WTC11 (cell line): ENCODE measurements around the gene SULT1A2. TPM values are rescaled to one million over a fixed set of nuclear protein-coding genes. Genes with fewer than 3 reads are reported as not detected.

Experiments used
- ATAC-seq: fragments of 200-7000 bp; cut with Tn5 transposase; 2 replicates; pipeline ENCODE4 v1.10.0; 2021; ENCODE audit warnings: mild to moderate bottlenecking, moderate library complexity
- CTCF ChIA-PET: fragments of 300-600 bp; sonication (Branson Sonifier 250); formaldehyde crosslinking; loops from one replicate; lab custom pipeline; 2021; ENCODE audit warnings: antibody characterized with exemption; lab: Charles Lee
- POLR2A ChIA-PET: fragments of 350-600 bp; sonication (Branson Sonifier 250); formaldehyde crosslinking; loops from one replicate; lab custom pipeline; 2021; ENCODE audit warnings: antibody characterized with exemption; lab: Charles Lee
- DNase-seq: peaks from one replicate; pipeline ENCODE4 v3.0.0; 2021; ENCODE audit warnings: low spot score
- H3K27ac Mint-ChIP-seq: 2 replicates; pipeline ENCODE4 v1.8.0; 2021; ENCODE audit warnings: mixed read lengths
- H3K27me3 Mint-ChIP-seq: 2 replicates; pipeline ENCODE4 v1.8.0; 2021; ENCODE audit warnings: low read depth, mild to moderate bottlenecking, moderate library complexity, mixed read lengths
- H3K36me3 Mint-ChIP-seq: 2 replicates; pipeline ENCODE4 v1.8.0; 2021; ENCODE audit warnings: mixed read lengths
- H3K4me1 Mint-ChIP-seq: 2 replicates; pipeline ENCODE4 v1.8.0; 2022; ENCODE audit warnings: mixed read lengths
- H3K4me3 Mint-ChIP-seq: 2 replicates; pipeline ENCODE4 v1.8.0; 2021; ENCODE audit warnings: mild to moderate bottlenecking, moderate library complexity, mixed read lengths
- H3K9me3 Mint-ChIP-seq: 2 replicates; pipeline ENCODE4 v1.8.0; 2021; ENCODE audit warnings: mixed read lengths
- CBFB ChIP-seq: sonication (generic); formaldehyde crosslinking; IDR thresholded peaks from 2 replicates; pipeline ENCODE4 v1.8.1; 2022; ENCODE audit warnings: mild to moderate bottlenecking, low read depth, missing genetic modification reagents
- ELF4 ChIP-seq: sonication (generic); formaldehyde crosslinking; IDR thresholded peaks from 2 replicates; pipeline ENCODE4 v1.8.1; 2022; ENCODE audit warnings: low read depth, mild to moderate bottlenecking, moderate library complexity, missing genetic modification reagents
- FOXK1 ChIP-seq: sonication (generic); formaldehyde crosslinking; IDR thresholded peaks from 2 replicates; pipeline ENCODE4 v1.8.0; 2022; ENCODE audit warnings: mild to moderate bottlenecking, moderate library complexity, missing genetic modification reagents
- FOXP1 ChIP-seq: sonication (generic); formaldehyde crosslinking; IDR thresholded peaks from 2 replicates; pipeline ENCODE4 v1.8.0; 2022; ENCODE audit warnings: missing genetic modification reagents, mild to moderate bottlenecking, moderate library complexity, borderline replicate concordance
- GTF2I ChIP-seq: fragments of 250-450 bp; sonication (Bioruptor Pico); conservative IDR thresholded peaks from 2 replicates; pipeline ENCODE4 v1.4.0; 2021; ENCODE audit warnings: mild to moderate bottlenecking
- KAT7 ChIP-seq: sonication (generic); formaldehyde crosslinking; IDR thresholded peaks from 2 replicates; pipeline ENCODE4 v1.8.1; 2023; ENCODE audit warnings: missing genetic modification reagents, mild to moderate bottlenecking, borderline replicate concordance
- NFYB ChIP-seq: sonication (generic); formaldehyde crosslinking; conservative IDR thresholded peaks from 2 replicates; pipeline ENCODE4 v1.8.0; 2022; ENCODE audit warnings: low read depth, missing genetic modification reagents
- SOX15 ChIP-seq: fragments of 250-450 bp; sonication (Bioruptor Pico); IDR thresholded peaks from 2 replicates; pipeline ENCODE4 v1.9.0; 2021; ENCODE audit warnings: mild to moderate bottlenecking
- TEAD1 ChIP-seq: sonication (generic); formaldehyde crosslinking; IDR thresholded peaks from 2 replicates; pipeline ENCODE4 v1.8.0; 2022; ENCODE audit warnings: mild to moderate bottlenecking, missing genetic modification reagents
- ZNF138 ChIP-seq: sonication (generic); formaldehyde crosslinking; conservative IDR thresholded peaks from 2 replicates; pipeline ENCODE4 v1.8.1; 2022; ENCODE audit warnings: mild to moderate bottlenecking, moderate library complexity, missing genetic modification reagents
- total RNA-seq: library from RNA; stranded (reverse); gene quantifications from 3 replicates; pipeline ENCODE4 v1.2.3, GENCODE V29; 2021
- TF ChIP-seq, protein P1 (sequence below): fragments of 250-450 bp; sonication (Bioruptor Pico); conservative IDR thresholded peaks from 2 replicates; pipeline ENCODE4 v1.9.0; 2021; ENCODE audit warnings: mild to moderate bottlenecking
- TF ChIP-seq, protein P2 (sequence below): sonication (generic); formaldehyde crosslinking; IDR thresholded peaks from 2 replicates; pipeline ENCODE4 v1.8.1; 2022; ENCODE audit warnings: low read depth, mild to moderate bottlenecking, moderate library complexity, missing genetic modification reagents, borderline replicate concordance
- TF ChIP-seq, protein P3 (sequence below): sonication (generic); formaldehyde crosslinking; IDR thresholded peaks from 2 replicates; pipeline ENCODE4 v1.8.1; 2022; ENCODE audit warnings: low read depth, missing genetic modification reagents, borderline replicate concordance
- TF ChIP-seq, protein P4 (sequence below): sonication (generic); formaldehyde crosslinking; IDR thresholded peaks from 2 replicates; pipeline ENCODE4 v1.8.1; 2023; ENCODE audit warnings: mild to moderate bottlenecking, missing genetic modification reagents
- TF ChIP-seq, protein P5 (sequence below): sonication (generic); formaldehyde crosslinking; IDR thresholded peaks from 2 replicates; pipeline ENCODE4 v1.8.1; 2022; ENCODE audit warnings: mild to moderate bottlenecking, missing genetic modification reagents, moderate library complexity, borderline replicate concordance
- TF ChIP-seq, protein P6 (sequence below): fragments of 200-600 bp; IDR thresholded peaks from 2 replicates; pipeline ENCODE4 v1.8.0; 2022; ENCODE audit warnings: antibody characterized with exemption

The SULT1A2 gene
- total RNA-seq, 1 experiment from 2014 or later = 0.35 TPM

DNA sequence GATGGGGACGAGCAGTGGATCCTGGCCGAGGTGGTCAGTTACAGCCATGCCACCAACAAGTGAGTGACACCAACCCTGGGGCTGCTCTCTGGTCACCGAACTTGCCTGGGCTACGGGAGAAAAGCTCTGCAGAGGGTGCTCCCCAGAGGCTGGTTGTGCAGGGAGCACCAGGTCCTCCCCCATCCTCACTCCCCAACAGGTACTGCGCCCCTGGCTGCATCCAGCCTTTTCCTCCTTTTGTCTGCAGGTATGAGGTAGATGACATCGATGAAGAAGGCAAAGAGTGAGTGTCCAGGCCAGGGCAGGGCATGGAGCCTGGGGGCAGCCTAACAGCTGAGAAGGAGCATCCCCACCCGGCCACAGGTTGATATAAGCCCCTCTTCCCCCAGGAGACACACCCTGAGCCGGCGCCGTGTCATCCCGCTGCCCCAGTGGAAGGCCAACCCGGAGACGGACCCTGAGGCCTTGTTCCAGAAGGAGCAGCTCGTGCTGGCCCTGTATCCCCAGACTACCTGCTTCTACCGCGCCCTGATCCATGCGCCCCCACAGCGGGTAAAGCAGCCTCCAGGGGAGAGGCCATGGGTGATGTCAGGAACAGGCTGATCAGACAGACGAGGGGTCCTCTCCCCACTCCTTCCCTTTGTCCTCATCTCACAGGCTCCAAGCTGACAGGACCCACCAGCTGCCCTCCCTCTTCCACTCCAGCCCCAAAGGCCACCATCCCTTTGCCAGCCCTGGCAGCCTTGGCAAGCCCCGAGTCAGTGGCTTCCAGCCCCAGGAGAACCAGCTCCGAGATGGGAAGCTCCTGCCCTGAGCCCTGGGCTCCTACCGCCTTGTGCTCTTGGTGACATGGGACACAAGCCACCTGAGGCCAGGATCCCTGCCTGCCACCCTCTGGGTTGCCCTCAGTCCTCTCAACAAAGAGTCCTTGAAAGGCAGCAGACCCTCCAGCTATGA is 6.2 kb downstream of the SULT1A2 start:
- H3K4me3 Mint-ChIP-seq = no peak overlapping the region
- TF ChIP-seq GTF2I (CRISPR knock-in tag) = no peak
- TF ChIP-seq TEAD1 = no peak
- no peak for TF ChIP-seq FOXP1 (CRISPR knock-in tag)
- TF ChIP-seq FOXK1 (CRISPR knock-in tag) = no peak
- TF ChIP-seq, protein P1, sequence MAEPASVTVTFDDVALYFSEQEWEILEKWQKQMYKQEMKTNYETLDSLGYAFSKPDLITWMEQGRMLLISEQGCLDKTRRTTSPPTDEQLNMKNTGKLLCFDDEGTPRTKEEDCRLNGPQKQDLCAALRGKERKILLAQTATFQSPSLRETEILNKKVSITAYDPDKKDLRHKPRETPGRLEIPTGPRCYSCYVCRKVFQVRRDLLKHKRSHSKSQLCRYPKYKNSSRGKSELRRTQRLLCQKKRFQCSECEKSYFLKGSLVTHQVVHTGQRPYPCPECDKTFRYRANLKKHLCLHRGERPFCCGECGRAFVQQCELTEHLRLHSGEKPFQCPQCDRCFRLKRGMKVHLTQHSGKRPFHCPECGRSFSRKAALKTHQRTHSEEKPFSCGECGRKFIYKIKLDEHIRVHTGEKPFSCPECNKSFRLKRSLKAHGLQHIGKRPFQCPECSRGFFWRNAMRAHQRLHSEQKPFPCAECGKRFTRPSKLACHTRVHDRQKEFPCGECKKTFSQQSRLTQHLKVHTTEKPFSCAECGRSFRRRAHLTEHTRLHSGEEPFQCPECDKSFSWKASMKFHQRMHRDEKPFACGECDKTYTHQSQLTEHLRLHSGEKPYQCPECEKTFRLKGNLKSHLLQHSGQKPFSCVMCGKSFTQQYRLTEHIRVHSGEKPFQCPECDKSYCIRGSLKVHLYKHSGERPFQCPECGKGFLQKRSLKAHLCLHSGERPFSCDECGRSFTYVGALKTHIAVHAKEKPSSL (CRISPR knock-in tag) = no peak
- DNase-seq = no peak
- peaks cover 11% of the 10 kb centered on the region for H3K36me3 Mint-ChIP-seq
- no peak for ATAC-seq
- H3K27me3 Mint-ChIP-seq = no peaks in the 10 kb centered on the region
- H3K27ac Mint-ChIP-seq = no peak overlapping the region
- no peaks in the 10 kb centered on the region for H3K9me3 Mint-ChIP-seq
- ChIA-PET POLR2A (no interaction called here), CTCF (no interaction called here)
- H3K4me1 Mint-ChIP-seq = no peaks in the 10 kb centered on the region

DNA sequence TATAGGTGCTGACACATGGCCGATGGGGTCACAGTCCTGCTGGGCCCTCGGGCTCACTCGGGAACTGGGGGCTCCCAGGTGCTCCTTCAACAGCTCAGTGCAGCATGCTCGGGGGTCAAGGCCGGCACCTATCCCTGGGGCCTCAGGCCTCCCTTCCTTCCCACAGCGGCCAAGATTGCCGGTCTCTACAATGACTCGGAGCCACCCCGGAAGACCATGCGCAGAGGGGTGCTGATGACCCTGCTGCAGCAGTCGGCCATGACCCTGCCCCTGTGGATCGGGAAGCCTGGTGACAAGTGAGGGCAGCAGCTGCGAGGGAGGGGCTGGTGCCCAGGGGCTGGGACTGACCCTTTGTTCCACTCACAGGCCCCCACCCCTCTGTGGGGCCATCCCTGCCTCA is 6.9 kb downstream of the SULT1A2 start:
- no peak overlapping the region for H3K4me3 Mint-ChIP-seq
- H3K36me3 Mint-ChIP-seq = peaks cover 12% of the 10 kb centered on the region
- no peaks in the 10 kb centered on the region for H3K4me1 Mint-ChIP-seq
- no peaks in the 10 kb centered on the region for H3K9me3 Mint-ChIP-seq
- POLR2A ChIA-PET = no interaction called here
- no peak for TF ChIP-seq CBFB
- TF ChIP-seq, protein P2, sequence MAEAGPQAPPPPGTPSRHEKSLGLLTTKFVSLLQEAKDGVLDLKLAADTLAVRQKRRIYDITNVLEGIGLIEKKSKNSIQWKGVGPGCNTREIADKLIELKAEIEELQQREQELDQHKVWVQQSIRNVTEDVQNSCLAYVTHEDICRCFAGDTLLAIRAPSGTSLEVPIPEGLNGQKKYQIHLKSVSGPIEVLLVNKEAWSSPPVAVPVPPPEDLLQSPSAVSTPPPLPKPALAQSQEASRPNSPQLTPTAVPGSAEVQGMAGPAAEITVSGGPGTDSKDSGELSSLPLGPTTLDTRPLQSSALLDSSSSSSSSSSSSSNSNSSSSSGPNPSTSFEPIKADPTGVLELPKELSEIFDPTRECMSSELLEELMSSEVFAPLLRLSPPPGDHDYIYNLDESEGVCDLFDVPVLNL (CRISPR knock-in tag) = no peak
- TF ChIP-seq SOX15 (CRISPR knock-in tag) = no peak
- TF ChIP-seq, protein P3, sequence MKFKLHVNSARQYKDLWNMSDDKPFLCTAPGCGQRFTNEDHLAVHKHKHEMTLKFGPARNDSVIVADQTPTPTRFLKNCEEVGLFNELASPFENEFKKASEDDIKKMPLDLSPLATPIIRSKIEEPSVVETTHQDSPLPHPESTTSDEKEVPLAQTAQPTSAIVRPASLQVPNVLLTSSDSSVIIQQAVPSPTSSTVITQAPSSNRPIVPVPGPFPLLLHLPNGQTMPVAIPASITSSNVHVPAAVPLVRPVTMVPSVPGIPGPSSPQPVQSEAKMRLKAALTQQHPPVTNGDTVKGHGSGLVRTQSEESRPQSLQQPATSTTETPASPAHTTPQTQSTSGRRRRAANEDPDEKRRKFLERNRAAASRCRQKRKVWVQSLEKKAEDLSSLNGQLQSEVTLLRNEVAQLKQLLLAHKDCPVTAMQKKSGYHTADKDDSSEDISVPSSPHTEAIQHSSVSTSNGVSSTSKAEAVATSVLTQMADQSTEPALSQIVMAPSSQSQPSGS (CRISPR knock-in tag) = no peak
- no peak for TF ChIP-seq FOXK1 (CRISPR knock-in tag)
- CTCF ChIA-PET = no interaction called here
- no peak overlapping the region for H3K27ac Mint-ChIP-seq
- H3K27me3 Mint-ChIP-seq = no peaks in the 10 kb centered on the region
- ATAC-seq (no peak), DNase-seq (no peak)

DNA sequence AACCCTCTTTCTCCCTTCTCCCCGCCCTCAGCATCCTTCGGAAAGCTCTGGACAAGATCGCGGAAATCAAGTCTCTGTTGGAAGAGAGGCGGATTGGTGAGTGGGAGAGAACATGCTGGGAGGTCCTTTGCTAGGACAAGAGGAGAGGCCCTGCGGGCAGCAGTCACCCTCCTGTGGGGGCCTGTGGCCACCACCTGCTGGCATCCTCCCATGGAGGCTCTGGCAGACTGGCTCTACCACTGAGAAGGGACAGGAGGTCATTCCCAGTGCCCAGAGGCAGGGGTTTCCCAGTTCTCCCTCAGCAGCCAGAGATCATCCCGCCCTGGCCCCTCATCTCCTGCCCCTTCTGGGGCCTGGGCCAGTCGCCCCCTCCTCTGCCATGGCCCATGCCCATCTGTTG is 7.8 kb downstream of the SULT1A2 start:
- POLR2A ChIA-PET = no interaction called here
- no peak for DNase-seq
- TF ChIP-seq, protein P4, sequence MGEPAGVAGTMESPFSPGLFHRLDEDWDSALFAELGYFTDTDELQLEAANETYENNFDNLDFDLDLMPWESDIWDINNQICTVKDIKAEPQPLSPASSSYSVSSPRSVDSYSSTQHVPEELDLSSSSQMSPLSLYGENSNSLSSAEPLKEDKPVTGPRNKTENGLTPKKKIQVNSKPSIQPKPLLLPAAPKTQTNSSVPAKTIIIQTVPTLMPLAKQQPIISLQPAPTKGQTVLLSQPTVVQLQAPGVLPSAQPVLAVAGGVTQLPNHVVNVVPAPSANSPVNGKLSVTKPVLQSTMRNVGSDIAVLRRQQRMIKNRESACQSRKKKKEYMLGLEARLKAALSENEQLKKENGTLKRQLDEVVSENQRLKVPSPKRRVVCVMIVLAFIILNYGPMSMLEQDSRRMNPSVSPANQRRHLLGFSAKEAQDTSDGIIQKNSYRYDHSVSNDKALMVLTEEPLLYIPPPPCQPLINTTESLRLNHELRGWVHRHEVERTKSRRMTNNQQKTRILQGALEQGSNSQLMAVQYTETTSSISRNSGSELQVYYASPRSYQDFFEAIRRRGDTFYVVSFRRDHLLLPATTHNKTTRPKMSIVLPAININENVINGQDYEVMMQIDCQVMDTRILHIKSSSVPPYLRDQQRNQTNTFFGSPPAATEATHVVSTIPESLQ = no peak
- TF ChIP-seq ZNF138 (CRISPR knock-in tag) = no peak
- no peak for TF ChIP-seq ELF4 (CRISPR knock-in tag)
- TF ChIP-seq, protein P5, sequence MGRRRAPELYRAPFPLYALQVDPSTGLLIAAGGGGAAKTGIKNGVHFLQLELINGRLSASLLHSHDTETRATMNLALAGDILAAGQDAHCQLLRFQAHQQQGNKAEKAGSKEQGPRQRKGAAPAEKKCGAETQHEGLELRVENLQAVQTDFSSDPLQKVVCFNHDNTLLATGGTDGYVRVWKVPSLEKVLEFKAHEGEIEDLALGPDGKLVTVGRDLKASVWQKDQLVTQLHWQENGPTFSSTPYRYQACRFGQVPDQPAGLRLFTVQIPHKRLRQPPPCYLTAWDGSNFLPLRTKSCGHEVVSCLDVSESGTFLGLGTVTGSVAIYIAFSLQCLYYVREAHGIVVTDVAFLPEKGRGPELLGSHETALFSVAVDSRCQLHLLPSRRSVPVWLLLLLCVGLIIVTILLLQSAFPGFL (CRISPR knock-in tag) = no peak
- TF ChIP-seq SOX15 (CRISPR knock-in tag) = no peak
- TF ChIP-seq, protein P6, sequence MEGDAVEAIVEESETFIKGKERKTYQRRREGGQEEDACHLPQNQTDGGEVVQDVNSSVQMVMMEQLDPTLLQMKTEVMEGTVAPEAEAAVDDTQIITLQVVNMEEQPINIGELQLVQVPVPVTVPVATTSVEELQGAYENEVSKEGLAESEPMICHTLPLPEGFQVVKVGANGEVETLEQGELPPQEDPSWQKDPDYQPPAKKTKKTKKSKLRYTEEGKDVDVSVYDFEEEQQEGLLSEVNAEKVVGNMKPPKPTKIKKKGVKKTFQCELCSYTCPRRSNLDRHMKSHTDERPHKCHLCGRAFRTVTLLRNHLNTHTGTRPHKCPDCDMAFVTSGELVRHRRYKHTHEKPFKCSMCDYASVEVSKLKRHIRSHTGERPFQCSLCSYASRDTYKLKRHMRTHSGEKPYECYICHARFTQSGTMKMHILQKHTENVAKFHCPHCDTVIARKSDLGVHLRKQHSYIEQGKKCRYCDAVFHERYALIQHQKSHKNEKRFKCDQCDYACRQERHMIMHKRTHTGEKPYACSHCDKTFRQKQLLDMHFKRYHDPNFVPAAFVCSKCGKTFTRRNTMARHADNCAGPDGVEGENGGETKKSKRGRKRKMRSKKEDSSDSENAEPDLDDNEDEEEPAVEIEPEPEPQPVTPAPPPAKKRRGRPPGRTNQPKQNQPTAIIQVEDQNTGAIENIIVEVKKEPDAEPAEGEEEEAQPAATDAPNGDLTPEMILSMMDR = no peak
- TF ChIP-seq NFYB (CRISPR knock-in tag) = no peak
- no peak for TF ChIP-seq KAT7 (CRISPR knock-in tag)
- no peak for TF ChIP-seq FOXK1 (CRISPR knock-in tag)
- TF ChIP-seq FOXP1 (CRISPR knock-in tag) = no peak

More for the DNA sequence above, 7.8 kb downstream of the SULT1A2 start:
- no peaks in the 10 kb centered on the region for H3K27me3 Mint-ChIP-seq
- no peak overlapping the region for H3K27ac Mint-ChIP-seq
- H3K4me1 Mint-ChIP-seq = no peaks in the 10 kb centered on the region
- H3K9me3 Mint-ChIP-seq = no peaks in the 10 kb centered on the region
- peaks cover 15% of the 10 kb centered on the region for H3K36me3 Mint-ChIP-seq
- no peak for ATAC-seq
- CTCF ChIA-PET = no interaction called here
- H3K4me3 Mint-ChIP-seq = no peak overlapping the region
